A673 (cell line): ENCODE data around the gene EEF1B2. TPM values are rescaled to one million over a fixed set of nuclear protein-coding genes. Genes with fewer than 3 reads are reported as not detected.
"Not testable (repeated sequence)": the region's sequence is repeated elsewhere in the genome, so short reads cannot be mapped to it uniquely, and the experiment has no call there.

ENCODE experiments used
- BruUV-seq: library from RNA; stranded (reverse); fragments of 400-500 nt; replicated peaks from 2 replicates; lab custom pipeline; 2021; lab: Mats Ljungman, UMichigan
- CTCF ChIA-PET: fragments of 300-600 bp; sonication (Branson Sonifier 250); formaldehyde crosslinking; loops from one replicate; lab custom pipeline; 2022; ENCODE audit warnings: antibody characterized with exemption; lab: Charles Lee
- POLR2A ChIA-PET: fragments of 300-600 bp; sonication (Branson Sonifier 250); formaldehyde crosslinking; loops from one replicate; lab custom pipeline; 2022; ENCODE audit warnings: antibody characterized with exemption; ENCODE audit not compliant: low non-redundant PET; lab: Charles Lee
- DNase-seq: peaks from one replicate; pipeline ENCODE4 v3.0.0-alpha.2; 2015; ENCODE audit warnings: low spot score
- H3K27ac ChIP-seq: fragments of 200-600 bp; sonication (generic); 2 replicates; pipeline ENCODE4 v1.5.1; 2016; ENCODE audit warnings: mixed run types, low read depth, mild to moderate bottlenecking, mixed read lengths, antibody characterized with exemption, low read length; ENCODE audit not compliant: poor library complexity, severe bottlenecking
- H3K27me3 ChIP-seq: fragments of 200-600 bp; sonication (generic); replicated peaks from 2 replicates; pipeline ENCODE4 v1.6.1; 2017; ENCODE audit warnings: mixed run types, low read depth, mild to moderate bottlenecking, mixed read lengths, antibody characterized with exemption, low read length; ENCODE audit not compliant: insufficient read depth, poor library complexity
- H3K36me3 ChIP-seq: fragments of 200-600 bp; sonication (generic); 2 replicates; pipeline ENCODE4 v1.6.1; 2016; ENCODE audit warnings: mixed run types, mild to moderate bottlenecking, mixed read lengths, antibody characterized with exemption, low read length; ENCODE audit not compliant: insufficient read depth, poor library complexity, severe bottlenecking
- H3K4me1 ChIP-seq: fragments of 200-600 bp; sonication (generic); 2 replicates; pipeline ENCODE4 v1.6.1; 2017; ENCODE audit warnings: mixed run types, mild to moderate bottlenecking, mixed read lengths, antibody characterized with exemption, low read length; ENCODE audit not compliant: insufficient read depth, poor library complexity, severe bottlenecking
- H3K4me3 ChIP-seq: fragments of 200-600 bp; sonication (generic); 2 replicates; pipeline ENCODE4 v1.5.1; 2016; ENCODE audit warnings: low read depth, mixed run types, mild to moderate bottlenecking, mixed read lengths, low read length; ENCODE audit not compliant: poor library complexity, severe bottlenecking
- H3K9me3 ChIP-seq: fragments of 200-600 bp; sonication (generic); 2 replicates; pipeline ENCODE4 v1.6.1; 2016; ENCODE audit warnings: mixed run types, low read depth, mild to moderate bottlenecking, mixed read lengths, antibody characterized with exemption, low read length; ENCODE audit not compliant: poor library complexity, severe bottlenecking
- CTCF ChIP-seq: fragments of 300-800, 200-600 bp; sonication (generic); conservative IDR thresholded peaks from 2 replicates; pipeline ENCODE4 v1.5.1; 2017; ENCODE audit warnings: low read depth, mild to moderate bottlenecking, antibody characterized with exemption, low read length, moderate library complexity, mixed read lengths
- EZH2 ChIP-seq: fragments of 200-600 bp; sonication (generic); IDR thresholded peaks from 2 replicates; pipeline ENCODE4 v1.6.1; 2017; ENCODE audit warnings: borderline replicate concordance, low read depth, mild to moderate bottlenecking, mixed read lengths, antibody characterized with exemption, low read length; ENCODE audit not compliant: poor library complexity, severe bottlenecking
- intact Hi-C: fragments of 100-400 bp; cut with micrococcal nuclease; formaldehyde crosslinking; loops from one replicate; pipeline ENCODE4 v1.10.0; 2022; ENCODE audit not compliant: unreplicated experiment
- total RNA-seq: library from RNA; stranded (reverse); gene quantifications from 2 replicates; pipeline ENCODE4 v1.2.3, GENCODE V29; 2021

EEF1B2 gene
- total RNA-seq, 1 experiment from 2014 or later, result 629 TPM

DNA sequence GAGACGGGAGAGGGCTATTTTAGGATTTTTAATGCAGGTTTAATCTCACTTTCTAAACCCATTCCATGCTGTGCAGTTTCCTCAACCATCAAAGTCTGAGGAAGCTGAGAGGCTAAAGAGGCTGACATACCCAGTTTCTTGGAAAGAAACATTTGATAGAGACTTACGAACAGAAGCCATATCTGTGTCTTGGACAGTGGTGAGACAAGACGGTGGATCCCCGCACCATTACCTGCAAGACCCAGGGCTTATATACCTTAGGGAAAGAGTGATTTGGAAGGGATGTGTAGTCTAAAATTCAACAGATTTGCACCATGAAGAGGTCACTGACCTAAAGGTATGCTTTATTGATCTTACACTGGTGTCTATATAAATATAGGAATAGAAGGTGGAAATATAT lies 13.5 kb downstream of the EEF1B2 start:
- DNase-seq, result no peak
- no peaks in the 10 kb centered on the region for H3K27me3 ChIP-seq
- ChIA-PET POLR2A (no interaction called here), CTCF (no interaction called here)
- H3K27ac ChIP-seq, result no peak overlapping the region
- TF ChIP-seq CTCF, result no peak
- TF ChIP-seq EZH2, result no peak
- no TSS peak for BruUV-seq
- no peaks in the 10 kb centered on the region for H3K4me1 ChIP-seq
- H3K36me3 ChIP-seq, result no peaks in the 10 kb centered on the region
- intact Hi-C loops, result no loop called here
- H3K9me3 ChIP-seq, result no peaks in the 10 kb centered on the region
- H3K4me3 ChIP-seq, result no peak overlapping the region

DNA sequence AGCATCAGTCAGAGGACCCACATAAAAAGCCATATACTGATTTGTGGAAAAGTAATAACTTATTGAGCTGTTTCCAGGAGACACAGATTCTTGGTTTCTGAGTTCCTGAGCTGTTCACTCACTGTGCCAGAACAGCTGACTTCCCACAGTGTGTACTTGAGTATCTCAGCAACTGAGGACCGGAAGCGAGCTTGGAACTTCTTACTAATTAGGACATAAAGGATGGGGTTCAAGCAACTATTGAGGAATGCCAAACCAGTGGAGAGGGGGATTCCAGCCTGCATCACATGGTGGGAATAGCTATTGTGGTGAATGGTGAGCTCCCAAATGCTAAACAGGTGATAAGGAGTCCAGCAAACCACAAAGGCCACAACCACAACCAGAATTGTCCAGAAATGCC lies 16.4 kb downstream of the EEF1B2 start:
- no peaks in the 10 kb centered on the region for H3K4me1 ChIP-seq
- ChIA-PET CTCF (no interaction called here), POLR2A (no interaction called here)
- TF ChIP-seq CTCF (no peak), EZH2 (no peak)
- H3K27ac ChIP-seq, result no peak overlapping the region
- no peaks in the 10 kb centered on the region for H3K9me3 ChIP-seq
- BruUV-seq, result no TSS peak
- DNase-seq, result no peak
- no peaks in the 10 kb centered on the region for H3K36me3 ChIP-seq
- no peak overlapping the region for H3K4me3 ChIP-seq
- no peaks in the 10 kb centered on the region for H3K27me3 ChIP-seq
- intact Hi-C loops, result no loop called here

- H3K9me3 ChIP-seq, result no peaks in the 10 kb centered on the region
Observed at GRCh38 chr2:206176901-206177300, 17.2 kb downstream of the EEF1B2 start.

GRCh38 chr2:206181526-206181925 lies 21.8 kb downstream of the EEF1B2 start:
- BruUV-seq, intact Hi-C loops, H3K4me1 ChIP-seq, H3K9me3 ChIP-seq, POLR2A ChIA-PET, H3K4me3 ChIP-seq, DNase-seq, H3K36me3 ChIP-seq, CTCF ChIA-PET, H3K27ac ChIP-seq, H3K27me3 ChIP-seq: not testable (repeated sequence)

More at GRCh38 chr2:206176901-206177300, 17.2 kb downstream of the EEF1B2 start:
- DNase-seq, result no peak
- intact Hi-C loops, result no loop called here
- Histone ChIP-seq H3K36me3 (no peaks in the 10 kb centered on the region), H3K4me3 (no peak overlapping the region), H3K27me3 (no peaks in the 10 kb centered on the region), H3K4me1 (no peaks in the 10 kb centered on the region), H3K27ac (no peak overlapping the region)
- no TSS peak for BruUV-seq
- POLR2A ChIA-PET, result no interaction called here
- CTCF ChIA-PET, result no interaction called here
- TF ChIP-seq EZH2, result no peak
- TF ChIP-seq CTCF, result no peak
